SK-N-MC (cell line): ENCODE data around the gene GSAP.

Experiments
- EZH2 ChIP-seq: fragments of 200-600 bp; sonication (generic); IDR thresholded peaks from one replicate; pipeline ENCODE4 v1.6.1; 2017; ENCODE audit warnings: antibody characterized with exemption
- POLR2AphosphoS5 ChIP-seq: IDR thresholded peaks from 2 replicates; pipeline ENCODE4 v1.6.1; 2012; ENCODE audit warnings: mild to moderate bottlenecking, low read depth, low read length, borderline replicate concordance

DNA sequence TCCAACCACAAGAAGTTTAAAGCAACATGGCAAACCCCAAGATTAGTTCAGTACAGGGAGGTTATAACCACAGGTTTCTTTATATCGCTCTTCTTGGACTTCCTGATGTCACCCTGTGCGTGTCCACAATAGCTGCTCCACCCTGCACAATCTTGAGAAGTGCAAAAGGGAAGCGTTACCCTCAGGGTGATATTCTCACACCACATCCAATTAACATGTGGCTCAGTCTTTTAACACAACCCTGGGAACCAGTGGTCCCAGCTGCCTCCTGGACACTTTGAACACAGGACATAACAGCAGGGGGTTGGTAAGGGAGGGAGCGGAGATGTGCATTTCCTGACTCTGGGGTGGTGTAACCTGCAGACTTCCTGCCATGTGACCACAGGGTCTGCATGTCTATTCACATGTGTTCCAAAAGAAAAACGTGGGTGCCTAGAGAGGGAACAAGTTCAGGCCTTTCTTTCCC is 64.6 kb downstream of the GSAP start:
- no peak for TF ChIP-seq EZH2
- no peak for TF ChIP-seq POLR2AphosphoS5
